GM19328 (cell line): ENCODE measurements around the gene ARHGAP9.
"Not testable (repeated sequence)": the region's sequence is repeated elsewhere in the genome, so short reads cannot be mapped to it uniquely, and the experiment has no call there.

ENCODE experiments used
- ATAC-seq: cut with Tn5 transposase; IDR thresholded peaks from one replicate; pipeline ENCODE4 v1.9.1; 2021; ENCODE audit warnings: mild to moderate bottlenecking, moderate library complexity; ENCODE audit not compliant: unreplicated experiment

Gene ARHGAP9

GRCh38 chr12:57517718-57518117 is 38.1 kb upstream of the ARHGAP9 start:
- ATAC-seq = not testable (repeated sequence)

GRCh38 chr12:57517187-57517586 is 37.5 kb upstream of the ARHGAP9 start:
- no peak for ATAC-seq

GRCh38 chr12:57516617-57517153 is 37.0 kb upstream of the ARHGAP9 start:
- no peak for ATAC-seq

- no peak for ATAC-seq
Observed at GRCh38 chr12:57515934-57516541, 36.4 kb upstream of the ARHGAP9 start.

DNA sequence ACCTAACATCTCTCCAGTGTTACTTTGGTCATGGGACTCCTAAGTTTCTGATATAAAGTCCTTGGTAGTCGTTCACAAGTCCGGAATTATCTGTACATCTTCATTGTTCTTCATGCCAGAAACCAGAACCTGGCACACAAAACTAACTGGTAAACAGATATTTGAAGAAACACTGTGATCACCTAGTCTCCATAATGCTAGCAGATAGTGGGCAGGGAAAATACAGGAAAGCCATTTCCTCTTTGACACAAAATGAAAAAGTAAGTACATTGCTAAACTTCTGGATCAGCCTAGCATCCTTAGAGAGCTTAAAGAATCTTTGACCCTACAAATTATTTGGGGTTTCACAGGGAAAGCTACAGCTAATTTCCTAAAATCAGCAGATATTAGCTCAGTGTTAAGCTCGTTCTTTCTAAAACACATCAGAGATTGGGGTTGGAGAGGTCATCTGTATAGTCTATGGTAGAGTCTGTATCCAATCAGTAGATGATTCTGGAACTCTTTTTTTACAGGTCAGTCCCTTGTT is 35.8 kb upstream of the ARHGAP9 start:
- ATAC-seq = no peak

- no peak for ATAC-seq
Observed at GRCh38 chr12:57514720-57515407, 35.2 kb upstream of the ARHGAP9 start.

GRCh38 chr12:57514246-57514645 is 34.6 kb upstream of the ARHGAP9 start:
- not testable (repeated sequence) for ATAC-seq

GRCh38 chr12:57513677-57514076 is 34.0 kb upstream of the ARHGAP9 start:
- not testable (repeated sequence) for ATAC-seq

DNA sequence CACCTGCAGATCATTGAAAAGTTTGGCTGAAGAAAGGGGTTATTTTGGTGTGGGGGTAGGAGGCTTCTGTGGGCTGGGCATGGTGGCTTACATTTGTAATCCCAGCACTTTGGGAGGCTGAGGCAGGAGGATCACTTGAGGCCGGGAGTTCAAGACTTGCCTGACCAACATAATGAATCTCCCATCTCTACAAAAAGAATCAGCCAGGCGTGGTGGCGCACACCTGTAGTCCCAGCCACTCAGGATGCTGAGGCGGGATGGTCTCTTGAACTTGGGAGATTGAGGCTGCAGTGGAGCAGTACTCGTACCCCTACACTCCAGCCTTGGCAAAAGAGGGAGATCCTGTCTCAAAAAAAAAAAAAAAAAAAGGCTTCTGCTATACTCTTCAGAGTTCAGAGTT is 33.6 kb upstream of the ARHGAP9 start:
- ATAC-seq = no peak

DNA sequence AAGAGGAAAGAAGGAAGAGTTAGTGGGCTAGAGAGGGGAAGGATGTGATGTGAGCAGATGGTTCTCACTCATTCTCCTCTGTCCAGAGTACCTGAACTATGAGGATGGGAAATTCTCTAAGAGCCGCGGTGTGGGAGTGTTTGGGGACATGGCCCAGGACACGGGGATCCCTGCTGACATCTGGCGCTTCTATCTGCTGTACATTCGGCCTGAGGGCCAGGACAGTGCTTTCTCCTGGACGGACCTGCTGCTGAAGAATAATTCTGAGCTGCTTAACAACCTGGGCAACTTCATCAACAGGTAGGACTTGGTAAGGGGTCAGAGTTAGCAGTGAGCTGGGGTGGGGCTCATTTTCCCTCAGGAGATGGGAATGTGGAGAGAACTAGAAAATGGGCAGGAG is 33.0 kb upstream of the ARHGAP9 start:
- no peak for ATAC-seq

GRCh38 chr12:57511588-57512325 is 32.1 kb upstream of the ARHGAP9 start:
- ATAC-seq = no peak

GRCh38 chr12:57511161-57511560 is 31.5 kb upstream of the ARHGAP9 start:
- no peak for ATAC-seq

DNA sequence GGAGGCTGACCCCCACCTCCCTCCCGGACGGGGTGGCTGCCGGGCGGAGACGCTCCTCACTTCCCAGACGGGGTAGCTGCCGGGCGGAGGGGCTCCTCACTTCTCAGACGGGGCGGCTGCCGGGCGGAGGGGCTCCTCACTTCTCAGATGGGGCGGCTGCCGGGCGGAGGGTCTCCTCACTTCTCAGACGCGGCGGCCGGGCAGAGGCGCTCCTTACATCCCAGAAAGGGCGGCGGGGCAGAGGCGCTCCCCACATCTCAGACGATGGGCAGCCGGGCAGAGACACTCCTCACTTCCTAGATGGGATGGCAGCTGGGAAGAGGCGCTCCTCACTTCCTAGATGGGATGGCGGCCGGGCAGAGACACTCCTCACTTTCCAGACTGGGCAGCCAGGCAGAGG is 28.1 kb upstream of the ARHGAP9 start:
- not testable (repeated sequence) for ATAC-seq

DNA sequence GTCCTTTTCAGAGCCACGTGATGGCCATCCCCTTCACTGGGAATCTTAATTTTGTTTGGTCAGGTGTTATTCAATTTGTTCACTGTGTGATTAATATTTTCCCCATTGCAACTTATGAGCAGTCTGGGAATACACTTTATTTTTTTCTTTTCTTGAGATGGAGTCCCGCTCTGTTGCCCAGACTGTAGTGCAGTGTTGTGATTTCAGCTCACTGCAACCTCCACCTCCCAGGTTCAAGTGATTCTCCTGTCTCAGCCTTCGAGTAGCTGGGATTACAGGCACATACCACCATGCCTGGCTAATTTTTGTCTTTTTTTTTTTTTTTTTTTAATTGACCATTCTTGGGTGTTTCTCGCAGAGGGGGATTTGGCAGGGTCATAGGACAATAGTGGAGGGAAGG is 26.9 kb upstream of the ARHGAP9 start:
- not testable (repeated sequence) for ATAC-seq

DNA sequence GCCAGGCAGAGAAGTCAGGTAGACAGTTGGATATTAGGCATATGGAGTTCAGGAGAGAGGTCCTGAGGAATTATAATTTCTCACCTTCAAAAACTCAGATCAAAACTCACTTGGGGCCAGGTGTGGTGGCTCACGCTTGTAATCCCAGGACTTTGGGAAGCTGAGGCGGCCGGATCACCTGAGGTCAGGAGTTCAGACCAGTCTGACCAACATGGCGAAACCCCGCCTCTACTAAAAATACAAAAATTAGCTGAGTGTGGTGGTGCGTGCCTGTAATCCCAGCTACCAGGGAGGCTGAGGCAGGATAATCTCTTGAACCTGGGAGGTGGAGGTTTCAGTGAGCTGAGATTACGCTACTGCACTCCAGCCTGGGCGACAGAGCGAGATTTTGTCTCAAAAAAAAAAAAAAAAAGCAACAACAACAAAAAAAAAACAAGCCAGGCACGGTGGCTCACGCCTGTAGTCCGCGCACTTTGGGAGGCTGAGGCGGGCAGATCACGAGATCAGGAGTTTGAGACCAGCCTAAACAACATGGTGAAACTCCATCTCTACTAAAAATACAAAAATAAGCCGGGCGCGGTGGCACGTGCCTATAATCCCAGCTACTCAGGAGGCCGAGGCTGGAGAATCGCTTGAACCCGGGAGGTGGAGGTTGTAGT is 22.8 kb upstream of the ARHGAP9 start:
- not testable (repeated sequence) for ATAC-seq

DNA sequence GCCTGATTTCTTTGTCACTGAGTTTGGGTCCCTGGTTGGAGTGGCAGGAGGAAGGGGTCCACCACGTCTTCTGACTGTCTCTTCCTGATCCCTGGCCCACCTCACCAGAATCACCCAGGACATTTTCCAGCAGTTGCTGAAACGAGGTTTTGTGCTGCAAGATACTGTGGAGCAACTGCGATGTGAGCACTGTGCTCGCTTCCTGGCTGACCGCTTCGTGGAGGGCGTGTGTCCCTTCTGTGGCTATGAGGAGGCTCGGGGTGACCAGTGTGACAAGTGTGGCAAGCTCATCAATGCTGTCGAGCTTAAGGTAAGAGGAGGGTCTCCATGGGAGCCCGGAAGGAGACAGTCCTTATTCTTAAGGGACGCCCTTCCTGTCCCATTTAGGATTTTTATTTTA is 20.5 kb upstream of the ARHGAP9 start:
- ATAC-seq = no peak

DNA sequence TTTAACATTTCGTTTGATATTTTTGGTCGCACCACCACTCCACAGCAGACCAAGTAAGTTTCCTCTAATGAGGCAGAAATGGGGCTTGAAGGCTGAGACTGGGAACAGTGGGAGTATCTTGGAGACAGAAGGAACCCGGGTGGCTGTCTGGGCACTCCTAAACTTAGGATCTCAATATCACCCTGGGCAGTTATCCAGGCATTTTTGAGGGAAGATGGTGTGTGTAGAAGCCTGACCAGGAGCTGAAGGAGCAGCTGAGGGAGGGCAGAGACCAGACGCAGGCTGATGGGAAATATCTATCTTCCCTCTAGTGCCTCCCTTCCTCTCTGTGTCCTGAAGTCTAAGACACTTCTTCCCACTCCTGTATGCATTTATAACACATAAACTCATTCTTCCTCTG is 18.9 kb upstream of the ARHGAP9 start:
- ATAC-seq = no peak

- ATAC-seq = no peak
Observed at GRCh38 chr12:57498132-57498502, 18.5 kb upstream of the ARHGAP9 start.

DNA sequence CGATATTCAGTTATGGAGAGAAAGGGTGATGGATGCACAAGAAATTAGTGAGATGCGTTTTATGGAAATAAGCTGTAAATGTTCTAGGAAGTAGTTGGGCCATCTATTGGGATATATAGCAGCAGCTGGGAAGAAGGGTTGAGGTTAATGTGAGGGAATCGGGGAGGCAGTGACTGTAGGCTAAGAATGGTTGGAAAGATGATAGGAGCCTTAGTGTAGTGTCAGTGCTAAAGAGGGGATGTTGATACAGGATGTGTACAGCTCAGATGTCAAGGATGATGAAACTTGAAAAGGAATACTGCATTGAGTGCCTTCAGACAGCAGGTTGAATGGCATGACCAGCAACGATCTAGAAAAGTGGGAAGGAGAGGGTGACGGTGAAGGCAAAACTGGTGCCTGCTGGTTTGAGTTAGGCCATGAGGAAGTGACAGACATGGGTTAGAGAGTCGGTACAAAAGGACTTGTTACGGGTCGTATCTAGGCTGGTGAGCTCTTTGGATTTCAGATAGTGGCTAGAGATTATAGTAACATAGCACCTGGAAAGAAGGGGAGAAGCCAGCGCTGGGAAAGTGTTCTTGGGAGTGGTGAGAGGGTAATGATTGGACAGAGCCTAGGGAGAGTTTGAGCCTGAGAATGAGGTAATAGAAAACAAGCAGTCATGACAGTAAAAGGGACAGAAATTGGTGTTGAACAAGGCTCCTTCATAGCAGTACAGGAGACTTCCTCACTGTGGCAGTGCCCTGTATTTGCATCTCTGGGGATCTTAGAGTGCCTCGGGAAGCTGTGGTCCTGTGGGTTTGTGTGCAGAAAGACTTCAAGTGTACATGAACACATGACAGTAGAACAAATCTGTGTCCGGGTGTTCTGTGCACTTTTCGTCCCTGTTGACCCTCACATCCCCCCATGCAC is 17.8 kb upstream of the ARHGAP9 start:
- no peak for ATAC-seq

GRCh38 chr12:57496822-57497221 is 17.2 kb upstream of the ARHGAP9 start:
- no peak for ATAC-seq
